PC-3 (cell line): ENCODE data around the gene SAPCD1. TPM values are rescaled to one million over a fixed set of nuclear protein-coding genes. Genes with fewer than 3 reads are reported as not detected.
A peak's percentile ranks its signal among the peaks of the same experiment; 100 is the strongest.

Experiments
- ATAC-seq: fragments of 200-7000 bp; cut with Tn5 transposase; 2 replicates; pipeline ENCODE4 v1.9.1; 2020; ENCODE audit warnings: mild to moderate bottlenecking, moderate library complexity
- BruUV-seq: library from RNA; stranded (reverse); fragments of 400-500 nt; replicated peaks from 2 replicates; lab custom pipeline; 2021; lab: Mats Ljungman, UMichigan
- CTCF ChIA-PET: fragments of 300-600 bp; sonication (Branson Sonifier 250); formaldehyde crosslinking; loops from one replicate; lab custom pipeline; 2022; ENCODE audit warnings: antibody characterized with exemption; lab: Charles Lee
- POLR2A ChIA-PET: fragments of 300-600 bp; sonication (Branson Sonifier 250); formaldehyde crosslinking; loops from one replicate; lab custom pipeline; 2022; ENCODE audit warnings: antibody characterized with exemption; ENCODE audit not compliant: unreplicated experiment; lab: Charles Lee
- DNase-seq: peaks from one replicate; pipeline ENCODE4 v3.0.0-alpha.2; 2015
- H2AFZ ChIP-seq: fragments of 300-600 bp; sonication (generic); 2 replicates; pipeline ENCODE4 v1.6.0; 2016; ENCODE audit warnings: antibody characterized with exemption, low read length
- H3F3A ChIP-seq: fragments of 300-600 bp; sonication (generic); one replicate; pipeline ENCODE4 v1.6.0; 2017; ENCODE audit warnings: antibody characterized with exemption, low read length, control low read depth, mild to moderate bottlenecking; ENCODE audit not compliant: unreplicated experiment
- H3K27ac ChIP-seq: fragments of 300-600 bp; sonication (generic); 2 replicates; pipeline ENCODE4 v1.5.1; 2016; ENCODE audit warnings: mild to moderate bottlenecking, low read length
- H3K27me3 ChIP-seq: fragments of 300-600 bp; sonication (generic); 2 replicates; pipeline ENCODE4 v1.6.1; 2016; ENCODE audit warnings: low read length, mixed read lengths
- H3K36me3 ChIP-seq: fragments of 300-600 bp; sonication (generic); 2 replicates; pipeline ENCODE4 v1.6.1; 2016; ENCODE audit warnings: low read depth, mixed run types, low read length, mixed read lengths
- H3K4me1 ChIP-seq: fragments of 300-600 bp; sonication (generic); 2 replicates; pipeline ENCODE4 v1.5.1; 2016; ENCODE audit warnings: low read length; ENCODE audit not compliant: insufficient read depth
- H3K4me2 ChIP-seq: fragments of 300-600 bp; sonication (generic); 2 replicates; pipeline ENCODE4 v1.6.0; 2016; ENCODE audit warnings: low read length
- H3K4me3 ChIP-seq: fragments of 300-600 bp; sonication (generic); 2 replicates; pipeline ENCODE4 v1.5.1; 2016; ENCODE audit warnings: mild to moderate bottlenecking, low read length, mixed read lengths
- H3K79me2 ChIP-seq: fragments of 300-600 bp; sonication (generic); 2 replicates; pipeline ENCODE4 v1.6.1; 2017; ENCODE audit warnings: low read length, mixed read lengths
- H3K9ac ChIP-seq: fragments of 300-600 bp; sonication (generic); 2 replicates; pipeline ENCODE4 v1.6.0; 2016; ENCODE audit warnings: mild to moderate bottlenecking, low read length
- H3K9me2 ChIP-seq: fragments of 300-600 bp; sonication (generic); replicated peaks from 2 replicates; pipeline ENCODE4 v1.6.1; 2016; ENCODE audit warnings: mixed run types, low read length, mixed read lengths
- H3K9me3 ChIP-seq: fragments of 300-600 bp; sonication (generic); 2 replicates; pipeline ENCODE4 v1.6.1; 2016; ENCODE audit warnings: low read length, mixed read lengths
- H4K20me1 ChIP-seq: fragments of 300-600 bp; sonication (generic); 2 replicates; pipeline ENCODE4 v1.6.1; 2016; ENCODE audit warnings: low read length, mixed read lengths
- EZH2 ChIP-seq: fragments of 300-600 bp; sonication (generic); IDR thresholded peaks from one replicate; pipeline ENCODE4 v1.6.1; 2017; ENCODE audit warnings: antibody characterized with exemption, mild to moderate bottlenecking, low read length; ENCODE audit not compliant: unreplicated experiment
- EZH2phosphoT487 ChIP-seq: fragments of 300-600 bp; sonication (generic); IDR thresholded peaks from 2 replicates; pipeline ENCODE4 v1.6.1; 2018; ENCODE audit warnings: mild to moderate bottlenecking, antibody characterized with exemption, low read length, borderline replicate concordance
- intact Hi-C: fragments of 100-400 bp; cut with micrococcal nuclease; formaldehyde crosslinking; loops from 2 replicates; pipeline ENCODE4 v1.9.0; 2023
- total RNA-seq: library from RNA; depleted of rRNA; stranded (reverse); fragments of >200 nt; gene quantifications from 2 replicates; pipeline ENCODE4 v1.2.3, GENCODE V29; 2014
- TF ChIP-seq, protein P1 (sequence below): fragments of 300-600 bp; sonication (generic); conservative IDR thresholded peaks from 2 replicates; pipeline ENCODE4 v1.5.1; 2017; ENCODE audit warnings: antibody characterized with exemption, low read depth, mild to moderate bottlenecking, low read length

Gene SAPCD1
- total RNA-seq, 1 experiment from 2014 or later: 4.2 TPM

- peaks cover 4% of the 10 kb centered on the region for H3F3A ChIP-seq
- no TSS peak for BruUV-seq
- peak overlapping the region; percentile 89; the same call in 1 of the 2 replicates for H3K4me2 ChIP-seq
- no peak overlapping the region for H3K9ac ChIP-seq
- intact Hi-C loops: no loop called here
- H3K9me3 ChIP-seq: no peaks in the 10 kb centered on the region
- no peaks in the 10 kb centered on the region for H3K9me2 ChIP-seq
- ATAC-seq (no peak), DNase-seq (no peak)
- no peaks in the 10 kb centered on the region for H3K27me3 ChIP-seq
- H3K79me2 ChIP-seq: peaks cover 27% of the 10 kb centered on the region
- POLR2A ChIA-PET: interaction anchor here (0.5 to 0.6 kb wide), 3 partner anchors 62 to 1587 kb away, joined by 3 to 5 read pairs (median 4); partner anchors contain the start of gene ZBTB22
- peaks cover 13% of the 10 kb centered on the region for H4K20me1 ChIP-seq
- peaks cover 12% of the 10 kb centered on the region for H3K4me1 ChIP-seq
- TF ChIP-seq EZH2phosphoT487 (no peak), EZH2 (no peak)
- TF ChIP-seq, protein P1, sequence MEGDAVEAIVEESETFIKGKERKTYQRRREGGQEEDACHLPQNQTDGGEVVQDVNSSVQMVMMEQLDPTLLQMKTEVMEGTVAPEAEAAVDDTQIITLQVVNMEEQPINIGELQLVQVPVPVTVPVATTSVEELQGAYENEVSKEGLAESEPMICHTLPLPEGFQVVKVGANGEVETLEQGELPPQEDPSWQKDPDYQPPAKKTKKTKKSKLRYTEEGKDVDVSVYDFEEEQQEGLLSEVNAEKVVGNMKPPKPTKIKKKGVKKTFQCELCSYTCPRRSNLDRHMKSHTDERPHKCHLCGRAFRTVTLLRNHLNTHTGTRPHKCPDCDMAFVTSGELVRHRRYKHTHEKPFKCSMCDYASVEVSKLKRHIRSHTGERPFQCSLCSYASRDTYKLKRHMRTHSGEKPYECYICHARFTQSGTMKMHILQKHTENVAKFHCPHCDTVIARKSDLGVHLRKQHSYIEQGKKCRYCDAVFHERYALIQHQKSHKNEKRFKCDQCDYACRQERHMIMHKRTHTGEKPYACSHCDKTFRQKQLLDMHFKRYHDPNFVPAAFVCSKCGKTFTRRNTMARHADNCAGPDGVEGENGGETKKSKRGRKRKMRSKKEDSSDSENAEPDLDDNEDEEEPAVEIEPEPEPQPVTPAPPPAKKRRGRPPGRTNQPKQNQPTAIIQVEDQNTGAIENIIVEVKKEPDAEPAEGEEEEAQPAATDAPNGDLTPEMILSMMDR: no peak
- CTCF ChIA-PET: interaction anchor here (0.6 to 1.5 kb wide), 3 partner anchors 22 to 48 kb away, joined by 3 to 7 read pairs (median 4); no protein-coding TSS in a partner anchor
- H3K36me3 ChIP-seq: peaks cover 35% of the 10 kb centered on the region
- no peak overlapping the region for H3K27ac ChIP-seq
- H2AFZ ChIP-seq: no peak overlapping the region
- H3K4me3 ChIP-seq: peak overlapping the region; percentile 77; the same call in 1 of the 2 replicates
Measured at GRCh38 chr6:31730631-31731086, 31.8 kb upstream of the SAPCD1 start.

- H3K27me3 ChIP-seq: no peaks in the 10 kb centered on the region
- TF ChIP-seq EZH2 (no peak), EZH2phosphoT487 (no peak)
- TF ChIP-seq, protein P1: no peak
- ChIA-PET CTCF (no interaction called here), POLR2A (no interaction called here)
- no peak for ATAC-seq
- peaks cover 35% of the 10 kb centered on the region for H3K36me3 ChIP-seq
- H3F3A ChIP-seq: peaks cover 4% of the 10 kb centered on the region
- no peak overlapping the region for H3K9ac ChIP-seq
- peaks cover 41% of the 10 kb centered on the region for H3K79me2 ChIP-seq
- no peak overlapping the region for H3K4me2 ChIP-seq
- no peak overlapping the region for H3K27ac ChIP-seq
- DNase-seq: no peak
- H3K4me3 ChIP-seq: no peak overlapping the region
- BruUV-seq: no TSS peak
- H2AFZ ChIP-seq: no peak overlapping the region
- H4K20me1 ChIP-seq: peaks cover 13% of the 10 kb centered on the region
- H3K9me3 ChIP-seq: no peaks in the 10 kb centered on the region
- H3K4me1 ChIP-seq: peaks cover 18% of the 10 kb centered on the region
- no peaks in the 10 kb centered on the region for H3K9me2 ChIP-seq
- intact Hi-C loops: no loop called here
Measured at GRCh38 chr6:31732029-31732428, 30.4 kb upstream of the SAPCD1 start.

GRCh38 chr6:31733734-31734133 is 28.7 kb upstream of the SAPCD1 start:
- H2AFZ ChIP-seq: no peak overlapping the region
- peaks cover 13% of the 10 kb centered on the region for H4K20me1 ChIP-seq
- peaks cover 4% of the 10 kb centered on the region for H3F3A ChIP-seq
- TF ChIP-seq EZH2phosphoT487 (no peak), EZH2 (no peak)
- TF ChIP-seq, protein P1: no peak
- ATAC-seq (no peak), DNase-seq (no peak)
- H3K36me3 ChIP-seq: peaks cover 35% of the 10 kb centered on the region
- no peaks in the 10 kb centered on the region for H3K9me3 ChIP-seq
- H3K4me3 ChIP-seq: peak overlapping the region; percentile 85
- peak overlapping the region; percentile 85 for H3K4me2 ChIP-seq
- intact Hi-C loops: no loop called here
- H3K4me1 ChIP-seq: peaks cover 35% of the 10 kb centered on the region
- peaks cover 41% of the 10 kb centered on the region for H3K79me2 ChIP-seq
- H3K9me2 ChIP-seq: no peaks in the 10 kb centered on the region
- no peaks in the 10 kb centered on the region for H3K27me3 ChIP-seq
- ChIA-PET POLR2A (no interaction called here), CTCF (no interaction called here)
- H3K27ac ChIP-seq: no peak overlapping the region
- no peak overlapping the region for H3K9ac ChIP-seq
- BruUV-seq: no TSS peak
